NCI-H2227 treated with DMSO at 0.1 percent for 48 hours (cell line): Measurements from ENCODE around the gene RAPSN.

Experiments
- DNase-seq: peaks from one replicate; lab custom pipeline; 2025; lab: John Stamatoyannopoulos, UW

Gene RAPSN

DNA sequence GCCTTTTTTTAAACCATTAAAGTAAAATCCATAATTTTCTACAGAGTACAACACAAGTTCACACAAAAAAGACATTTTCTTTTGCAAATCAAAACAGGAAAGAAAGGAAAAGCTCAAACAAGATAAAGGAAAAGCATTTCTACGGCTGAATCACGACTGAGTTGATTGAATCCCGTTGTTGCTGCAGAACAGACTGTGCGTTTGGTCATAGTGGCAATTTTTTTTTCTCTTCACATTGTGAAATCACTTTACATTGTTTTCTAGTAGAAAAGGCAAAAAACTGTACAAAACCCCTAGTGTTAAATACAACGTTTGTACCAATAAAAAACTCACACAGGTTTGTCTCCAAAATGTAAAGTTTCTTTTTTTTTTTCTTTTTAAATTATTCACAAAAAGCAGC is 17.3 kb upstream of the RAPSN start:
- DNase-seq: no peak

GRCh38 chr11:47464483-47464882 is 15.5 kb upstream of the RAPSN start:
- peak; percentile 70 for DNase-seq

- DNase-seq: no peak
Measured at GRCh38 chr11:47461876-47462275, 12.9 kb upstream of the RAPSN start.

DNA sequence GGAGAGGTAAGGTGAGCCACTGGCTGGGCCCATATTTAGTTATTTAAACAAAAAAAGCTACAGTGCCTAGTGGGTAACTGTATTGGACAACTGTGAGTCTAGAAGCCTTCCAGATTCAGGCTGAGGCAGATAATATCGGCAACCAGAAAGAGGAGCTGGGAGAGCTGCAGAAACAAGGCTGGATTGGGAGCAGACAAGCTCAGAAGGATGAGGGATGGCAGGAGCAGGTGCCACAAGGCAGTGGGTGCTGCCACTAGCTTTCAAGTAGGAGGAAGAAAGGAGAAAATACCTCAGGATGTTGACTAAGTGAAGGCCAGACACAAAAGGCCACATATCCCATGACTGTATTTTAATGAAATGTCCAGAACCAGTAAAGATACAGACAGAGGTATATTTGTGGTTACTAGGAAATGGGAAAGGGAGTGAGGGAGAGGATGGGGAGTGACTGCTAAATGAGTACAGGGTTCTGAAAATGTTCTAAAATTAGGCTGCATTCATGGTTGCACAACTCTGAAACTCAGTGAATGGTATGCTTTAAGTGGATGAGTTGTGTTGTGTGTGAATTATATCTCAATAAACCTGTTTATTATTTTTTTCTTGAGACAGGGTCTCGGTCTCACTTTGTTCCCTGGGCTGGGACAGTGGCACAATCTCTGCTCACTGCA is 11.8 kb upstream of the RAPSN start:
- no peak for DNase-seq

GRCh38 chr11:47454258-47454671 is 5.3 kb upstream of the RAPSN start:
- peak; percentile 84 for DNase-seq

DNA sequence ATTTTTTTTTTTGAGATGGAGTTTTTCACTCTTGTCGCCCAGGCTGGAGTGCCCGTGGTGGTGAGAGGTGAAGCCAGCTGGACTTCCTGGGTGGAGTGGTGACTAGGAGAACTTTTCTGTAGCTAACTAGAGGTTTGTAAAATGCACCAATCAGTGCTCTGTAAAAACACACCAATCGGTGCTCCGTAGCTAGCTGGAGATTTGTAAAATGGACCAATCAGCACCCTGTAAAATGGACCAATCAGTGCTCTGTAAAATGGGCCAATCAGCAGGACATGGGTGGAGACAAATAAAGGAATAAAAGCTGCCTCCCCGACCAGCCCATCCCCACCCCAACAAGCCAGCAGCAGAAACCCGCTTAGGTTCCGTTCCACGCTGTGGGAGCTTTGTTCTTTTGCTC is 4.4 kb upstream of the RAPSN start:
- DNase-seq: no peak

DNA sequence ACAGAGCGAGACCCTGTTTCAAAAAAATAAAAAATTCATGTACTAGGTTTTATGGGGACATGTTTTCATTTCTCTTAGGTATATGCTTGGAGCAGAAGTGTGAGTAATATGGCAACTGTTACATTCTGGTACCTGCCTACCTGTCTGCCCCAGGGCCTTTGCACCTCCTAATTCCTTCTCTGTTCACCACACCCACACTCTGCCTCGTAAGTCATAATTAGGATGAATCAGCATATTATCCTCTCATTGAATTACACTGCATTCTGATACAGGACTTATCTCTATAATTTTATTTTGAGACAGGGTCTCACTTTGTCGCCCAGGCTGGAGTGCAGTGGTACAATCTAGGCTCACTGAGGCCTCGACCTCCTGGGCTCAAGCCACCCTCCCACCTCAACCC is 3.1 kb upstream of the RAPSN start:
- DNase-seq: no peak

- DNase-seq: no peak
Measured at GRCh38 chr11:47451436-47451835, 2.5 kb upstream of the RAPSN start.

DNA sequence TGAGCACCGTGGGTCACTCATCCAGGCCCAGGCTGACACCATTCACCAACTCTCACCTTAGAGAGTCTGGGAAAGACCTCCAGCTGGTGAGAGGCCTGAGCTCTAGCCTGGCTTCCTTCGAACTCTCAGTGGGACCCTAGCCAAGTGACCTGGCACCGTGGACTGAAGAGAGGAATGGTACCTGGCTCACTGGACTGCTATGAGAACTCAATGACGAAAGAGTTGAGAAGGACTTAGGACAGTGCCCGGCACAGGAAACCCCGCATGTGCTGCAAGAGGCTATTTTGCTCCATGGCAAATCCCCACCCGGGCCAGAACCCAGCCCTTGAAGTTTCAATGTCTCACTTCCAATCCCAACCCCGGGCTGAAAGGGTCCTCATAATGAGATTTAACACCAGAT is 605 bp upstream of the RAPSN start:
- no peak for DNase-seq

DNA sequence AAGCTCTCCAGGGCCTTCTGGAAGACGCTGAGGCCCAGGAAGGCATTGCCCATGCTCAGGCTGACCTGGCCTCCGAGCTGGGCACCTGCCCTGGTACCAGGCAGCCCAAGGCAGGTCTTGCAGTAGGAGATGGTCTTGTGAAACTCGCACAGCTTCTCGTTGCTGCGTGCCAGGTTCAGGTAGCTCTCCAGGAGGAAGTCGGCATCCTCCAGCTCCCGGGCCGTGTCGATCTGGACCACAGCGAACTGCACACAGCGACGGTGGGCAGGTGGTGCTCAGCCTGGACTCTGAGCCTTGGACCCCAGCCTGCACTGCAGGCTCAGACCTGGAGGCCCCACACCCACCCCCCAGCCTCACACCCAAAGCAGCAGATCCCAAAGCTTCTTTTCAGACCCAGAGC is 1.0 kb downstream of the RAPSN start:
- DNase-seq: no peak

GRCh38 chr11:47446833-47447232 is 2.1 kb downstream of the RAPSN start:
- DNase-seq: no peak

GRCh38 chr11:47445840-47446239 is 3.1 kb downstream of the RAPSN start:
- no peak for DNase-seq

- no peak for DNase-seq
Measured at GRCh38 chr11:47443817-47444216, 5.1 kb downstream of the RAPSN start.

GRCh38 chr11:47443028-47443700 is 5.8 kb downstream of the RAPSN start:
- DNase-seq: no peak

GRCh38 chr11:47442514-47442913 is 6.4 kb downstream of the RAPSN start:
- no peak for DNase-seq

DNA sequence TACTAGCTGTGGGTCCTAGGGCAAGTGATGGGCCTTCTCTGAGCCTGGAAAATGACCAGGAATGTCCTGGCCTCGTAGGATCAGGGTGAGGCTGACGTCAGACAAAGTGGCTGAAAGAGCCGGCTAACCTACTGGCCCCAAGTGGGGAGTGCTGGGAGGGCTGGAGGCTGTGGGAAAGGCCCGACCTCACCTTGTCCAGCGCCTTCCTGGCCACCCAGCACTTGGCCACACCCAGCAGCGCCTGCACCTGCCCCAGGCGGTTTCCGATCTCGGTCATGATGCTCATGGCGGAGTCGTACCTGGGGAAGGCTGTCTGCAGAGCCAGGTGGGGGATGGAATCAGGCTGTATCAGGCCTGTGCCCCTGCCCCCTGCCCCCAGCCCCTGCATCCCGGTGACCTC is 7.5 kb downstream of the RAPSN start:
- DNase-seq: no peak

DNA sequence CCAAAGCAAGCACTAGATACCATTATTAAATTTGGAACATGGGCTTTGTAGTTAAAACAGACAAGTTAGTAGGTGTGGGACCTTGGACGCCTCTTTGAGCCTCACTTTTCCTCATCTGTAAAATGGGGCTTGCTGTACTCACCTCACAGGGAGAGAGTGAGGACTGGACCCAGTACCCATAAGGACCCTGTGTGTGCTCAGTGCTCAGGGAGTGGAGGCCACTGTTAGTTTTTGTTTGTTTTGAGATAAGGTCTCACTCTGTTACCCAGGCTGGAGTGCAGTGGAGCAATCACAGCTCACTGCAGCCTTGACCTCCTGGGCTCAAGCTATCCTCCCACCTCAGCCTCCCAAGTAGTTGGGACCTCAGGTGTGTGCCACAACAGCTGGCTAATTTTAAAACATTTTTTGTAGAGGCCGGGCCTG is 8.9 kb downstream of the RAPSN start:
- DNase-seq: no peak

- DNase-seq: no peak
Measured at GRCh38 chr11:47438721-47439120, 10.2 kb downstream of the RAPSN start.

DNA sequence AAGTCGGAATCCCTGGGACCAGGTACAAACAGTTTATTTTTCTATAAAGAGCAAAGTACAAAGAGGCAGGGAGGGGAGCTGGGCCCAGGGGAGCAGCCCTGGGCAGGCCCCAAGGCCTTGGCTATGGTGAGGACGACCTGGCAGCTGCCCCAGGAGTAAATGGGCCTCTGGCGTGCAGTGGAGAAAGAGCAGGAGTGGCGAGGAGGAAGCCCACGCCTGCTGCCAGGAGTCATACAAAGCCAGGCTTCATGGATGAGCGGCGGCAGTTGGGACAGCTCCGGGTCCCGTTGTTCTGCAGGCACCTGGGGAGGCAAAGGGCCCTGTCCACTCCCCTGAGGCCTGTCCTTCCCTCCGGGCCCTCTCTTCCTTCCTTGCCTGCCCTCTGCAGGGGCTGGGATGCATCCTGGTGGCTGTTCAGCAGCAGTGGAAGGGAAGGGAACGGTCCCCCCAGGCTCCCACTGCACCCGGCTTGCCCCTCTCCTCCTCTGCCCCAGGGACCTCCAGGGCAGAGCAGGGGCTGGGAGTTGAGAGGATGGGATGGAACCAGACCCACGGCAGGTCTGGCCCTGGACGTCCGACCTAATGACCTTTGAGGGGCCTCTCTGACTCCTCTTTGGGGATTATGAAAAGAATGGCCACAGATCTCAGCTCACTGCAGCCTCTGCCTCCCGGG is 11.1 kb downstream of the RAPSN start:
- no peak for DNase-seq

DNA sequence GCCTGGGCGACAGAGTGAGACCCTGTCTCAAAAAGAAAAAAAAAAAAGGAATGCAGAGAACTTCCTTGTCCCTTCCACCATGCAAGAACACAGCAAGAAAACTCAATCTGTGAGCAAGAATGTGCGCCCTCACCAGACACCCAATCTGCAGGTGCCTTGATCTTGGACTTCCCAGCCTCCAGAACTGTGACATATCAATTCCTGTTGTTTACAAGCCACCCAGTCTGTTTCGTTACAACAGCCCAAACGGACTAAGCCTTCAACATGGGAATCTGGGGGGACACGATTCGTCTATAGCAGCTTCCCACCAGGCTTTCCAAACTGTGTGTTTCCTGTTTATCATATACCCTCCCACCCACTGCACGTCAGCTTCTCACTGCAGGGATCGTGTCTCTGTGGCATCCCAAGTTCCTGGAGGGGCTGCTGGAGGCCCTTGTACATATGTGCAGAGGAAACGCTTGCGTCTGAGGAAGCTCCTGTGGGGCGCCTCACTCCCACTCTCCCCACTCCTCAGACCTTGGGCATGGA is 11.7 kb downstream of the RAPSN start:
- DNase-seq: no peak

DNA sequence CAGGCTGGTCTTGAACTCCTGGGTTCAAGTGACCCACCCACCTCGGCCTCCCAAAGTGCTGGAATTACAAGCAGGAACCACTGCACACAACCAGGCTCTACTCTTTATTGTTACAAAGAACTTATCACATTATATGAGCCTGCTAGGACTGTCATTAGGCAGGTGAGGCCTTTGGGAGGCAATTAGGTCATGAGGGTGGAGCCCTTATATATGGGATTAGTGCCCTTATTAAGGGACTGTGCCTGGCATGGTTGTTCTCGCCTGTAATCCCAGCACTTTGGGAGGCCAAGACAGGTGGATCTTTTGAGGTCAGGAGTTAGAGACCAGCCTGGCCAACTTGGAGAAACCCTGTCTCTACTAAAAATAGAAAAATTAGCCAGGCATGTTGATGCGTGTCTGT is 12.2 kb downstream of the RAPSN start:
- DNase-seq: no peak

GRCh38 chr11:47435687-47436086 is 13.2 kb downstream of the RAPSN start:
- no peak for DNase-seq
